Tibial nerve (tissue), 4 donors: ENCODE measurements around the gene NPIPB4.
"Not testable (repeated sequence)": the region's sequence is repeated elsewhere in the genome, so short reads cannot be mapped to it uniquely, and the experiment has no call there.

ENCODE experiments used
- EP300 ChIP-seq, 2 donors: sonication (generic); formaldehyde crosslinking; IDR thresholded peaks; one replicate each; pipeline ENCODE4 v1.6.1; 2017; ENCODE audit warnings: antibody characterized with exemption in 2 of 2, mild to moderate bottlenecking in 1 of 2
- POLR2A ChIP-seq, 2 donors: fragments of 450-650 bp; IDR thresholded peaks; one replicate each; pipeline ENCODE4 v1.6.1; 2017; ENCODE audit warnings: antibody characterized with exemption in 2 of 2, mild to moderate bottlenecking in 2 of 2, moderate library complexity in 2 of 2
- TF ChIP-seq, protein P1 (sequence below), 5 experiments: fragments of 200-600 bp in 3 of 5; fragments of 450-650 bp in 2 of 5; sonication (generic) in 3 of 5; IDR thresholded peaks; one replicate each; pipeline ENCODE4 v1.5.1; 2016 to 2019; ENCODE audit warnings: antibody characterized with exemption in 5 of 5, mild to moderate bottlenecking in 3 of 5, moderate library complexity in 2 of 5

DNA sequence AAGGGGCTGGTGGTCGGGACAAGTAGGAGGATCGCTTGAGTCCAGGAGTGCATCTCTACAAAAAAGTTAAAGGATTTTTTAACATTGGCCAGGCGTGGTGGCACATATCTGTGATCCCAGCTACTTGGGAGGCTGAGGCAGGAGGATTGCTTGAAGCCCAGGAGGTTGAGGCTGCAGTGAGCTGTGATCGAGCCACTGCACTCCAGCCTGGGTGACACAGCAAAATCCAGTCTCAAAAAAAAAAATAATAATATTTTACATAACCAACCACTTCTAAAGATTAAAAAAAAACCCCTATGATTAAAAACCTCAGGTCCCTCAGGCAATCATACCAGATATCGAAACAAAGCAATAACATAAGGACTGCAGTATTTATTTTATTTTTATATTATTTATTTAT is 23.3 kb downstream of the NPIPB4 start:
- not testable (repeated sequence) for TF ChIP-seq EP300, POLR2A (IDR thresholded peaks at IDR 0.05)
- TF ChIP-seq, protein P1, sequence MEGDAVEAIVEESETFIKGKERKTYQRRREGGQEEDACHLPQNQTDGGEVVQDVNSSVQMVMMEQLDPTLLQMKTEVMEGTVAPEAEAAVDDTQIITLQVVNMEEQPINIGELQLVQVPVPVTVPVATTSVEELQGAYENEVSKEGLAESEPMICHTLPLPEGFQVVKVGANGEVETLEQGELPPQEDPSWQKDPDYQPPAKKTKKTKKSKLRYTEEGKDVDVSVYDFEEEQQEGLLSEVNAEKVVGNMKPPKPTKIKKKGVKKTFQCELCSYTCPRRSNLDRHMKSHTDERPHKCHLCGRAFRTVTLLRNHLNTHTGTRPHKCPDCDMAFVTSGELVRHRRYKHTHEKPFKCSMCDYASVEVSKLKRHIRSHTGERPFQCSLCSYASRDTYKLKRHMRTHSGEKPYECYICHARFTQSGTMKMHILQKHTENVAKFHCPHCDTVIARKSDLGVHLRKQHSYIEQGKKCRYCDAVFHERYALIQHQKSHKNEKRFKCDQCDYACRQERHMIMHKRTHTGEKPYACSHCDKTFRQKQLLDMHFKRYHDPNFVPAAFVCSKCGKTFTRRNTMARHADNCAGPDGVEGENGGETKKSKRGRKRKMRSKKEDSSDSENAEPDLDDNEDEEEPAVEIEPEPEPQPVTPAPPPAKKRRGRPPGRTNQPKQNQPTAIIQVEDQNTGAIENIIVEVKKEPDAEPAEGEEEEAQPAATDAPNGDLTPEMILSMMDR (IDR thresholded peaks at IDR 0.05) = not testable (repeated sequence)
